ELF-1 (cell line): ENCODE data around the gene XRCC3.

Experiments used
- DNase-seq: peaks from one replicate; pipeline ENCODE4 v3.0.0-alpha.2; 2016; ENCODE audit warnings: low read depth, low spot score

Gene XRCC3

GRCh38 chr14:103707329-103708263, 7.7 kb downstream of the XRCC3 start:
- peak; percentile 28 for DNase-seq

- DNase-seq: no peak
Observed at GRCh38 chr14:103706551-103707328, 8.5 kb downstream of the XRCC3 start.

- no peak for DNase-seq
Observed at GRCh38 chr14:103705504-103706284, 9.6 kb downstream of the XRCC3 start.

GRCh38 chr14:103705118-103705503, 10.1 kb downstream of the XRCC3 start:
- DNase-seq: no peak

- no peak for DNase-seq
Observed at GRCh38 chr14:103704708-103705107, 10.5 kb downstream of the XRCC3 start.

- DNase-seq: no peak
Observed at GRCh38 chr14:103703433-103704385, 11.5 kb downstream of the XRCC3 start.

- no peak for DNase-seq
Observed at GRCh38 chr14:103702497-103703432, 12.5 kb downstream of the XRCC3 start.

- DNase-seq: no peak
Observed at GRCh38 chr14:103702095-103702494, 13.2 kb downstream of the XRCC3 start.

- no peak for DNase-seq
Observed at GRCh38 chr14:103700753-103701490, 14.3 kb downstream of the XRCC3 start.

- DNase-seq: no peak
Observed at GRCh38 chr14:103699901-103700752, 15.1 kb downstream of the XRCC3 start.

- no peak for DNase-seq
Observed at GRCh38 chr14:103699261-103699661, 16.0 kb downstream of the XRCC3 start.

GRCh38 chr14:103698380-103699260, 16.6 kb downstream of the XRCC3 start:
- DNase-seq: no peak

GRCh38 chr14:103697603-103698379, 17.5 kb downstream of the XRCC3 start:
- DNase-seq: no peak

- no peak for DNase-seq
Observed at GRCh38 chr14:103697206-103697602, 18.0 kb downstream of the XRCC3 start.

GRCh38 chr14:103696466-103697071, 18.7 kb downstream of the XRCC3 start:
- peak; percentile 35 for DNase-seq

- no peak for DNase-seq
Observed at GRCh38 chr14:103696070-103696402, 19.2 kb downstream of the XRCC3 start.
